ENCODE measurements around the gene MYOF. TPM values are rescaled to one million over a fixed set of nuclear protein-coding genes. Genes with fewer than 3 reads are reported as not detected.

Gene MYOF
- polyA plus RNA-seq, 1 of the 3 experiments (the other 2 are of a cell fraction), result 103 TPM

- Histone ChIP-seq H3K79me2 (ENCODE audit: insufficient read depth) (no peaks in the 10 kb centered on the region), H3F3A (replicated peaks; ENCODE audit: insufficient read depth) (no peaks in the 10 kb centered on the region), H3K9me3 (no peaks in the 10 kb centered on the region), H4K20me1 (ENCODE audit: insufficient read depth) (no peaks in the 10 kb centered on the region), H3K4me2 (no peak overlapping the region), H3K9me2 (no peaks in the 10 kb centered on the region), H3K36me3 (replicated peaks in 1 of 2; ENCODE audit: control insufficient read depth in 1 of 2, insufficient read depth in 2 of 2, low read length in 1 of 2) (no peaks in the 10 kb centered on the region), H3K27me3 (ENCODE audit: insufficient read depth) (no peaks in the 10 kb centered on the region), H2AFZ (ENCODE audit: low read depth) (no peak overlapping the region), H3K4me3 (ENCODE audit: low read depth in 2 of 2, low read length in 1 of 2) (no peak overlapping the region), H3K27ac (ENCODE audit: low read depth in 2 of 2, low read length in 1 of 2) (no peak overlapping the region), H3K9ac (no peak overlapping the region), H3K4me1 (ENCODE audit: control insufficient read depth in 1 of 2, insufficient read depth in 2 of 2, low read depth in 1 of 2, low read length in 1 of 2) (no peaks in the 10 kb centered on the region)
- CTCF ChIA-PET, result interaction anchor here (0.9 to 1.0 kb wide), 2 partner anchors 136 to 191 kb away, joined by 3 to 4 read pairs; no protein-coding TSS in a partner anchor
- POLR2A ChIA-PET, result no interaction called here
- TF ChIP-seq TAF1 (IDR thresholded peaks at IDR 0.05; ENCODE audit: borderline replicate concordance, low read depth, low read length), result no peak
- no peak for TF ChIP-seq GATA2 (CRISPR knock-in tag; IDR thresholded peaks at IDR 0.05)
- TF ChIP-seq NRF1 (IDR thresholded peaks at IDR 0.05; ENCODE audit: low read depth, low read length), result no peak
- TF ChIP-seq GABPA (IDR thresholded peaks at IDR 0.05; ENCODE audit: low read depth), result no peak
- TF ChIP-seq CHD2 (IDR thresholded peaks at IDR 0.05; ENCODE audit: low read length, partially characterized antibody), result no peak
- no peak for TF ChIP-seq FOSL2 (IDR thresholded peaks at IDR 0.05; ENCODE audit: borderline replicate concordance, low read depth)
- TF ChIP-seq FOXM1 (IDR thresholded peaks at IDR 0.05; ENCODE audit: low read depth), result no peak
- no peak for TF ChIP-seq RXRA (IDR thresholded peaks at IDR 0.05; ENCODE audit: borderline replicate concordance, low read depth)
- no peak for TF ChIP-seq YY1 (IDR thresholded peaks at IDR 0.05; ENCODE audit: low read depth)
- no peak for DNase-seq
Measured at GRCh38 chr10:93271347-93271746, 210.8 kb downstream of the MYOF start.

- H3F3A ChIP-seq (replicated peaks; ENCODE audit: insufficient read depth), result no peaks in the 10 kb centered on the region
- H3K27ac ChIP-seq (ENCODE audit: low read depth in 2 of 2, low read length in 1 of 2), result no peak overlapping the region
- H3K4me2 ChIP-seq, result no peak overlapping the region
- DNase-seq, result no peak
- no peaks in the 10 kb centered on the region for H3K9me2 ChIP-seq
- no peaks in the 10 kb centered on the region for H4K20me1 ChIP-seq (ENCODE audit: insufficient read depth)
- CTCF ChIA-PET, result no interaction called here
- no peaks in the 10 kb centered on the region for H3K79me2 ChIP-seq (ENCODE audit: insufficient read depth)
- H3K9me3 ChIP-seq, result no peaks in the 10 kb centered on the region
- no peak overlapping the region for H2AFZ ChIP-seq (ENCODE audit: low read depth)
- POLR2A ChIA-PET, result no interaction called here
- no peaks in the 10 kb centered on the region for H3K4me1 ChIP-seq (ENCODE audit: control insufficient read depth in 1 of 2, insufficient read depth in 2 of 2, low read depth in 1 of 2, low read length in 1 of 2)
- no peak overlapping the region for H3K9ac ChIP-seq
- TF ChIP-seq MXI1 (IDR thresholded peaks at IDR 0.05; ENCODE audit: low read depth, low read length) (no peak), ELF1 (IDR thresholded peaks at IDR 0.05) (no peak), RCOR1 (IDR thresholded peaks at IDR 0.05; ENCODE audit: low read length) (no peak), FOXJ3 (CRISPR knock-in tag; IDR thresholded peaks at IDR 0.05) (no peak)
- H3K27me3 ChIP-seq (ENCODE audit: insufficient read depth), result no peaks in the 10 kb centered on the region
- H3K4me3 ChIP-seq (ENCODE audit: low read depth in 2 of 2, low read length in 1 of 2), result no peak overlapping the region
- H3K36me3 ChIP-seq (replicated peaks in 1 of 2; ENCODE audit: control insufficient read depth in 1 of 2, insufficient read depth in 2 of 2, low read length in 1 of 2), result no peaks in the 10 kb centered on the region
- 73% methylated on average over 3 of the region's 3 CpGs for WGBS (ENCODE audit: low lambda C conversion rate)
Measured at GRCh38 chr10:93269281-93269680, 212.9 kb downstream of the MYOF start.

GRCh38 chr10:93268021-93268420, 214.1 kb downstream of the MYOF start:
- no peaks in the 10 kb centered on the region for H3K9me3 ChIP-seq
- no peak overlapping the region for H3K4me3 ChIP-seq (ENCODE audit: low read depth in 2 of 2, low read length in 1 of 2)
- no peak overlapping the region for H3K4me2 ChIP-seq
- H3K36me3 ChIP-seq (replicated peaks in 1 of 2; ENCODE audit: control insufficient read depth in 1 of 2, insufficient read depth in 2 of 2, low read length in 1 of 2), result no peaks in the 10 kb centered on the region
- H3K27me3 ChIP-seq (ENCODE audit: insufficient read depth), result no peaks in the 10 kb centered on the region
- CTCF ChIA-PET, result no interaction called here
- no peak overlapping the region for H3K27ac ChIP-seq (ENCODE audit: low read depth in 2 of 2, low read length in 1 of 2)
- no peak overlapping the region for H3K9ac ChIP-seq
- H3K79me2 ChIP-seq (ENCODE audit: insufficient read depth), result no peaks in the 10 kb centered on the region
- POLR2A ChIA-PET, result no interaction called here
- H2AFZ ChIP-seq (ENCODE audit: low read depth), result no peak overlapping the region
- no peaks in the 10 kb centered on the region for H3K9me2 ChIP-seq
- no peaks in the 10 kb centered on the region for H3F3A ChIP-seq (replicated peaks; ENCODE audit: insufficient read depth)
- no peaks in the 10 kb centered on the region for H3K4me1 ChIP-seq (ENCODE audit: control insufficient read depth in 1 of 2, insufficient read depth in 2 of 2, low read depth in 1 of 2, low read length in 1 of 2)
- 37% methylated on average over 3 of the region's 3 CpGs for WGBS (ENCODE audit: low lambda C conversion rate)
- no peak for DNase-seq
- H4K20me1 ChIP-seq (ENCODE audit: insufficient read depth), result no peaks in the 10 kb centered on the region
- TF ChIP-seq FOXM1 (IDR thresholded peaks at IDR 0.05; ENCODE audit: low read depth) (no peak), ELF1 (IDR thresholded peaks at IDR 0.05) (no peak), YY1 (IDR thresholded peaks at IDR 0.05; ENCODE audit: low read depth) (no peak), RFX5 (IDR thresholded peaks at IDR 0.05; ENCODE audit: low read length) (no peak), MXI1 (IDR thresholded peaks at IDR 0.05; ENCODE audit: low read depth, low read length) (no peak), JUND (IDR thresholded peaks at IDR 0.05) (no peak), NFIC (IDR thresholded peaks at IDR 0.05; ENCODE audit: borderline replicate concordance) (no peak), TEAD4 (IDR thresholded peaks at IDR 0.05; ENCODE audit: borderline replicate concordance, insufficient read depth) (no peak), RXRA (IDR thresholded peaks at IDR 0.05; ENCODE audit: borderline replicate concordance, low read depth) (no peak), USF1 (IDR thresholded peaks at IDR 0.05; ENCODE audit: borderline replicate concordance, low read depth) (no peak), USF2 (IDR thresholded peaks at IDR 0.05; ENCODE audit: borderline replicate concordance, low read depth, low read length) (no peak), CTCF (IDR thresholded peaks at IDR 0.05) (no peak), MEF2A (IDR thresholded peaks at IDR 0.05; ENCODE audit: borderline replicate concordance, low read depth) (no peak), POLR2AphosphoS5 (IDR thresholded peaks at IDR 0.05; ENCODE audit: low read depth, low read length) (no peak)

Data from SK-N-SH (cell line).